Measurements from ENCODE around the gene ASTN2. TPM values are rescaled to one million over a fixed set of nuclear protein-coding genes. Genes with fewer than 3 reads are reported as not detected.

ASTN2 gene
- total RNA-seq, 2 donors from 2014 or later = 3.1 to 4.9 TPM

DNA sequence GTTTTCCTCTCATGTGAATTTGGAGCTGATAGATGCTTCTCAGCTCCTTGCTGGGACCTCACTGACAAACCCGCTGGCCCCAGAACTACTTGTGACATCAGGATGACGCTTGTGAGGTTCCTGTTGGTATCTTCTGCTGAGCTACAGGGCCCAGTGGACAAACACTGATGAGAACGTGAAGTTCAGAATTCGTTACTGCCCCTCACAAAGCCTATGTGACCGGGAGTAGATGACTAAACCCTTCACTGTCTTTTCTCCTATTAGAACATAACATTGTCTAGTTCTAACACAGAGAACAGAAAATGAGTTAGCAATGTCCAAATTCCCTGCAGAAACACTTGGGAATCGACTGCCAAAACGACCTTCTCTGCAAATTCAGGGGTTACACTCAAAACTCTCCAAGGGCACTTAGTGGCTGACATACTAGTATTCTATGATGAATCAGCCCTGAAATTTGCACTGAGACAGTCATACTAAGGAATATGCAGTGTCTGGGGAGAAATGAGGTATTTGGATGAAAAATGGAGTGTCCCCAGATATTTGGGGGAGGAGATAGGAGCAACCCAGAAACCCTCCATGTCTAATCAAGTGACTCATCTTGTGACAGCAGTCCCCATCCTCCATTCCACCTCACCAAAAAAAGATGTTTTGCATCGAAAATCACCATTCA, 871.0 kb downstream of the ASTN2 start:
- DNase-seq = no peak
- intact Hi-C loops (cut with DNase I, micrococcal nuclease) = no loop called here
- ATAC-seq = no peak

DNA sequence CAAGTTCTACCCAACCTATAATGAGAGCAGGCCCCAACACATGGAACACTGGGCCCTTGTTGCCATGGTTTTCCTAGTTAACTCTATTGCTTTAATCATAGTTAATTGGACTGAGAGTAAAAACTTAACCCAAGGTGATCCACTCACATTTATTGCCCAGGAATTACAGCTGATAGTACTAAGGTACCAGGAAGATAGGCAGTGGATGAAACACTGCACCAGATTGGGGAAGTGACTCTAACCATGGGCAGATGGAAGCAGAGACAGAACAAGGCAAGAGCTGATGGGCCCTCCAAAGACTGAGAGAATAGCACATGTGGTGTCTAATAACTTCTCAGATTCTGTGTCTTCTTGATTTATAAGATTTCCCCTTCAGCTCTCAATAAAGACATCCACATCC, 873.5 kb downstream of the ASTN2 start:
- peak; percentile 63 for ATAC-seq
- DNase-seq = no peak

DNA sequence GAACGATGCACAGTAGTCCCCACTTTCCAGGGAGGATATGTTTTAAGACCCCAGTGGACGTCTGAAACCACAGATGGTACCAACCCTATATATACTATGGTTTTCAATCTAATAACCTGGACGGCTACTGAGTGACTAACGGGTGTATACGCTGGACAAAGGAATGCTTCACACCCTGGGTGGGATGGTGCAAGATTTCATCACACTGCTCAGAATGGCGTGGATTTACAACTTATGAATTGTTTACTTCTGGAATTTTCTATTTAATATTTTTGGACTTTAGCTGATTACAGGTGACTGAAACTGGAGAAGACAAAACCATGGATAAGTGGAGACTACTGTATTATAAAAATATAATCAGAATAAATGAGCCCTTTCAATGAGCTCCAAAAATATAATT, 875.3 kb downstream of the ASTN2 start:
- DNase-seq = no peak
- intact Hi-C loops (cut with DNase I, micrococcal nuclease) = no loop called here
- ATAC-seq = no peak

More for the DNA sequence above, 873.5 kb downstream of the ASTN2 start:
- intact Hi-C loops (cut with DNase I, micrococcal nuclease) = no loop called here

DNA sequence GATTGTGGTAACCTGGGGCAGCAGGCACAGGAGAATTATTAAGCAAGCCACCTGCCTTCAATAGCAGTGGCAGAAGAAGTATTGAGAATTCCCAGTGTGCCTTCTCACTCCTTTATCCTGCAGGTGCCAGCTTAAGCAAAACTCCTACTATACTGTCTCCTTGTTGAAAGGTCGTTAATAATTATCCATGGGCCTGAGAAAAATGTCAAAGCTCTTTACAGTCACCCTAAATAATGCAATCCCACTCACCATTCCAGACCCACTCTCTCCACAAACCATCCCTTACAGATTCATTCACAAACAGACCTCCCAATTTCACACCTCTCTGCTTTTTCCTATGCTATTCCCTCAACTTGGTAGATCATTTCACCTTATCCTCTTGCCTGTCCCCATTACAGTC, 889.2 kb downstream of the ASTN2 start:
- intact Hi-C loops (cut with DNase I, micrococcal nuclease) = no loop called here
- DNase-seq (no peak), ATAC-seq (no peak)

DNA sequence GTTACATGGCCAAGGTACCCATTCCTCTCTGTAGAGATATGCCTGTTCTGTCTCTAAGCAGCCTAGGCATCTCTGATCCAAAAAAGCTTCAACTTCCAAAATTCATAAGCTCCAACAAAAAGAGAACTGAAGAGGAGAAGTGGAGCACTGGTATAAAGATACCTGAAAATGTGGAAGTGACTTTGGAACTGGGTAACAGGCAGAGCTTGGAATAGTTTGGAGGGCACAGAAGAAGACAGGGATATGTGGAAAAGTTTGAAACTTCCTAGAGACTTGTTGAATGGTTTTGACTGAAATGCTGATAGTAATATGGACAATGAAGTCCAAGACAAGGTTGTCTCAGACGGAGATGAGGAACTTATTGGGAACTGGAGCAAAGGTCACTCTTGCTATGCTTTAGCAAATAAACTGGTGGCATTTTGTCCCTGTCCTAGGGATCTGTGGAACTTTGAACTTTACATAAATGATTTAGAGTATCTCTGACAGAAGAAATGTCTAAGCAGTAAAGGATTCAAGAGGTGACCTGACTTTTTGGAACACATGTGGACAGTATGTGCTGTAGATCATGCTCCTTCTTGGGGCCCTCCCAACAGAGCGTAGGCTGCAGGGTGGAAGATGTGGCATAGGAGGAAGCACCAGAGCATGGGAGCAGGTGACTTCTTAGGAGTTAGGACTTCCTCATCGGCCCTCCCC, 889.9 kb downstream of the ASTN2 start:
- DNase-seq (no peak), ATAC-seq (peak; percentile 71)

DNA sequence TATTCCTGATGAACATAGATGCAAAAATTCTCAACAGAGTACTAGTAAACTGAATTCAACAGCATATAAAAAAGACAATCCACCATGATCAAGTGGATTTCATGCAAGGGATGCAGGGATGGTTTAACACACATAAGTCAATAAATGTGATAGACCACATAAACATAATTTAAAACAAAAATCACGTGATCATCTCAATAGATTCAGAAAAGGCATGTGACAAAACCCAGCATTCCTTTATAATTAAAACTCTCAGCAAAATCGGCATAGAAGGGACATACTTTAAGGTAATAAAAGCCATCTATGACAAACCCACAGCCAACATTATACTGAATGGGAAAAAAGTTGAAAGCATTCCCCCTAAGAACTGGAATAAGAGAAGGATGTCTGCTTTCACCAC, 894.6 kb downstream of the ASTN2 start:
- intact Hi-C loops (cut with DNase I, micrococcal nuclease) = no loop called here
- DNase-seq (no peak), ATAC-seq (no peak)

More for the DNA sequence above, 889.9 kb downstream of the ASTN2 start:
- intact Hi-C loops (cut with DNase I, micrococcal nuclease) = no loop called here

DNA sequence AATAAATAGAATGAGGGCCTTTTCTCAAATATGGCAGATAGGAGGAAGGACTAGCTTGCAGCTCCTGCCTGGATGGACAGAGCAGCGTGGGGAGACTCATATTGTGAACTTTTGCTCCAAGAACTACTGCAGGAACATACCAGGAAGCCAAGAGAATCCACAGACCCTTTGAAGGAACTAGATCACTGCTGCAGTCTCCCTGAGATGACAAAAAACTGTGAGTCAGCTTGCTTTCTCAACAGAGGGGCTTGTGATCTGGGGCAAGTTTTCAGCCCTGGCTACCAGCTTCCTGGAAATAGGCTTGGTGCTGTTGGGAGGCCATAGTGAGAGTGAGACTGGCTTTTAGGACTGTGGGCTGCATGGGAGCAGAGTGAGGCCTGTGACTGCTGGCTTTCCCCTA, 898.4 kb downstream of the ASTN2 start:
- intact Hi-C loops (cut with DNase I, micrococcal nuclease) = no loop called here
- no peak for DNase-seq
- ATAC-seq = no peak

DNA sequence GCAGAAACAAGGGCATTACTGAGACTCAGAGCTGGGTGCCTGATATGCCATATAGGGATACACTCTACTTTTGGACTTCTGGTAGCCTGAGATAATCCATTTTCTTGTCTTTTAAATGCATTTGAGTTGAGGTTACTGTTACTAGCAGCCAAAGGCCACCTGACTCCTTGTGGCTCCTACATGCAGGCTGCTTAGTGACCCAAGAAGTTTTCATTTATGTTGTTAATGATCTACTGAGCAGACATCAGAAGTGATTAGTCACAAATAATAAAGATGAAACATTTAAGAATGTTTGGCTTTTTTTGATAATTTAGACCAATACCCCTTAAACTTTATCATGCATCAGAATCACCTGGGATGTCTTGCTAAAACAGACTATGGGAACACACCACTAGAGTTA, 899.3 kb downstream of the ASTN2 start:
- ATAC-seq (no peak), DNase-seq (no peak)
- intact Hi-C loops (cut with DNase I, micrococcal nuclease) = no loop called here

DNA sequence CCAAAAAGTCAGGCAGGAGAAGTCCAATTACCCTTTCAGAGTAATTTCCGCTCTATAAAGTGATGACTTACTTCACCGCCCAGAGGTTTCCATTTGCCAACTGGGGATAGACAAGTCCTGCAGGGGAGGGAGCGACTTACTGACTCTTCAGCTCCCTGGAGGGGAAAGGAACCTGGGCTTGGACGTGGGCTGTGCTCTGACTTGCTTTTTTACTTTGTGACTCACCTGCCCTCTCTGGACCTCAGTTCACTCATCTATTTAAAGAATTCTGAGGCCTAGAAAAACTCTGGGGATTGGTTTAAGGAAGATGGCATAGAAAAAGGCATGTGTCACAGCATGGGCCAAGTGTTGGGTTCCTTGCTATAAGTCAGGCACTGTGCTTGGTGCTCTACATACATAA, 908.2 kb downstream of the ASTN2 start:
- DNase-seq (no peak), ATAC-seq (no peak)
- intact Hi-C loops (cut with DNase I, micrococcal nuclease) = no loop called here

DNA sequence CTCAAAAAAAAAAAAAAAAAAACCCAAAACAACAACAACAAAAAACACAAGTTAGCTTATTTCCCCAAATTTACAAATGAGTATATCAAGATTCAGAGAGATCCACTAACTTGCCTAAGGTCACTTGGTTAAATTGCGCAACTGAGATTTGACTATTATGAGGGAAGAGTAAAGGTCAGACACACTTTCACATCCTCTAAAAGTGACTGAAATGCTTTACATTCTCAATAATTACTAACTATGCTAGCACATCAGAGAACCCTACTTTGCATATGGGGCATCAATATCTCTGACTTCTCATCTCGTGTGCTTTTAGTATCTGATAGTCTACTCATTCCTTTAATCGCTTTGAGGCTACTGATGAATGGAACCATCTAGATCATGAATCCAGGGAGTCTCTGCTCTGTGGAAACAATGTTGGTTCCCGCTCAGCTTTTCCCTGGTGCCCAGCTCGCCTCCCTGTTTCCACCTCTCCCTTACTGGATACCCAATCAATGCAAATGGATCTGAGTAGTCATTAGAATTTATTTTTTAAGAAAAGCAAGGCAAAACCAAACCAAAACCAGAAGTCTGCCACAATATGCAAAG, 909.9 kb downstream of the ASTN2 start:
- intact Hi-C loops (cut with DNase I, micrococcal nuclease) = no loop called here
- ATAC-seq = no peak
- no peak for DNase-seq

DNA sequence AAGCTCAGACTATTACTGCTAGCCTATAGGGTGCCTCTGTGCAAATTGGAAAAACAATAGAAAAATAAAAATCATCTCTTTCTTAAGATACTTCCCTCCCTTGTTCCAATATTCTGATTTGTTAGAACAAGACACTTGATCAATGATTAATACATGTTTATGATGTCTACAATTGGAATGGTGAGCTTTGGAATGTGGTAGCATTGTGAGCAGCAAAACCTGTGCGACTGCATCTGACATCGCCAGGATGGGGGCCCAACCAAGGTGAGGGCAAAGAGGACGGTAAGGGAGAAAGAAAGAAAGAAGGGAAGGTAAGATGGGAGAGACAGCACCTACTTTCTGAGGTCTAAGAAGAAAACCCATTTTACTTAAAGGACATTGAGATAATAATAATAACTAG, 910.8 kb downstream of the ASTN2 start:
- DNase-seq (no peak), ATAC-seq (no peak)
- intact Hi-C loops (cut with DNase I, micrococcal nuclease) = no loop called here

DNA sequence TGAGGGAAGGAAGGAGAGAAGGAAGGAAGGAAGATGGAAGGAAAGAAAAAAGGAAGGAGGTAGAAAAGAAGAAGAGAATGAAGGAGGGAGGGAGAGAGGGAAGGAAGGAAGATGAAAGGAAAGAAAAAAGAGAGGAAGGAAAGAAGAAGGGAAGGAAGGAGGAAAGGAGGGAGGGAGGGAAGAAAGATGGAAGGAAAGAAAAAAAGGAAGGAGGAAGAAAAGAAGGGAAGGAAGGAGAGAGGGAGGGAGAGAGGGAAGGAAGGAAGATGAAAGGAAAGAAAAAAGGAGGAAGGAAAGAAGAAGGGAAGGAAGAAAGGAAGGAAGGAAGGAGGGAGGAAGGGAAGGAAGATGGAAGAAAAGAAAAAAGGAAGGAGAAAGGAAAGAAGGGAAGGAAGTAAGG, 912.1 kb downstream of the ASTN2 start:
- no peak for ATAC-seq
- no peak for DNase-seq

DNA sequence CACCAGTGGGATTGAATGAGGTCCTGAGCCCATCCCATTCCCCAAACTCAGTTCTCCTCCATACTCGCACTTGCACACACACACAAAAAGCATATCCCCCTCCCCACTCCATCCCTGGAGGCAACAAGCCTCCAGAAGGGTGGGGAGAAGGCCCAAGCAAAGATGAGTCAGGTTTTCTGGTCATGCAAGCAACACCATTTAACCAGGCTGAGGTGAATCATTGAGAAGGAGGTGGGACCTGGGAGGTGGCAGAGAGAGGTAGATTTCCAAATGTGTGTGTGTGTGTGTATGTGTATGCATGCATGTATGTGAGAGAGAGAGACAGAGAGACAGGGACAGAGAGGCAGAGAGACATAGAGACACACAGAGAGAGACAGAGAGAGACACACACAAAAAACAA, 913.0 kb downstream of the ASTN2 start:
- intact Hi-C loops (cut with DNase I, micrococcal nuclease) = no loop called here
- no peak for DNase-seq
- no peak for ATAC-seq

More for the DNA sequence above, 912.1 kb downstream of the ASTN2 start:
- intact Hi-C loops (cut with DNase I, micrococcal nuclease) = no loop called here

DNA sequence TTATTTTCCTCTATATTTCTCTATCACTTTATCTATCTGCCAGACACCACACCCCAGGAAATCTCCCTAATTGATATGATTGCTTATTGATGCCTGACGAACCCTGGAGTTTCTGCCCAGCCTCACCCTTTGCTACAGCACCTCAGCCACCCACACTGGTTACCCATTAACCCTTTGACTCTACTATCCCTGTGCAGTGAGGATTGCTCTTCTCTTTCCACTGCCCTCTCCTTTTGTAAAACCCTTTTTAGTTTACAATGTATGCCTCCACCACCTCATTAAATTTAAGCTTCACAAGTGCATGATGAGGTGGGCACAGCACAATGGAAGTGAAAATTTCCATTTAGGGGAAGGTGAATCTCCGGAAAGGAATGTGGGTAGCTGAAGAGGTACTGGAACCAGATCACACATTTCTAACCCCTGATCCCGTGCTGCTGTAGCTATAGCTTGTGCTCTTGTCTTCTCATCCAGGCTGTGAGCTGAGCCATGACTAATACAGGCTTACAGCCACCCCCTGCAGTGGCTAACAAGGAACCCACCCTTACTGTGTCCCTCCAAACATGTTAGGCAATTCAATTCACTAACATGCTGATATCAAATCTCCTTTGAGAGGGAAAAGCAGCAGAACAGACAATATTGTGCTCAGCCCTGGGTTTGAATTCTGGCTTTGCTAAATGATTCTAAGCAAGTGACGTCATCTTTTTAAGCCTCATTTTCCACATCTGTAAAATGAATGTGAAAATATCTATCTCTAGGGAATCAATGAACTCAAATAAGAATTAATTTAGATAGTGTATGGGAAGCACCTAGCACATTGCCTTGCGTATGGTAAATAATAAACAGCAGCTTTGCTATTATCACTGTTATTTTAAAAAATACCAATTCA, 914.6 kb downstream of the ASTN2 start:
- DNase-seq = no peak
- ATAC-seq = no peak
- intact Hi-C loops (cut with DNase I, micrococcal nuclease) = no loop called here

DNA sequence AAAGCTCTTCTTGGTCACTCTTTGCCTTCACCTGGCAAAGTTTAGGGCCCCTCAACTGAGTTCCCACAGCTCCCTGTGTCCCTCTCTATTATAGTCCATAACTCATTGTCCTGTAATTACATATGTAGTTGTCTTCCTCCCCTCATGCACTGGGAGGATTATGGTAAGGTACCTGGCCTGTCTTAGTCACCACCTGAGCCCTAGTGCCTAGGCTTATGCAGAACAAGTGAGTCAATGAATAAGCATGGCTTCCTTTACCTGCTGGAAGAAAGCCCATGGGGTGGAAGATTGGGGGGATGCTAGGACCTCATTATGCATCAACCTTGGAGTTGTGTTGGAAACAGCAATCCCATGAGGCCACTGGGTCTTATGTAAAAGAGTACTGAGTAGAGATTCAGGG, 915.4 kb downstream of the ASTN2 start:
- intact Hi-C loops (cut with DNase I, micrococcal nuclease) = no loop called here
- no peak for ATAC-seq
- DNase-seq = no peak

DNA sequence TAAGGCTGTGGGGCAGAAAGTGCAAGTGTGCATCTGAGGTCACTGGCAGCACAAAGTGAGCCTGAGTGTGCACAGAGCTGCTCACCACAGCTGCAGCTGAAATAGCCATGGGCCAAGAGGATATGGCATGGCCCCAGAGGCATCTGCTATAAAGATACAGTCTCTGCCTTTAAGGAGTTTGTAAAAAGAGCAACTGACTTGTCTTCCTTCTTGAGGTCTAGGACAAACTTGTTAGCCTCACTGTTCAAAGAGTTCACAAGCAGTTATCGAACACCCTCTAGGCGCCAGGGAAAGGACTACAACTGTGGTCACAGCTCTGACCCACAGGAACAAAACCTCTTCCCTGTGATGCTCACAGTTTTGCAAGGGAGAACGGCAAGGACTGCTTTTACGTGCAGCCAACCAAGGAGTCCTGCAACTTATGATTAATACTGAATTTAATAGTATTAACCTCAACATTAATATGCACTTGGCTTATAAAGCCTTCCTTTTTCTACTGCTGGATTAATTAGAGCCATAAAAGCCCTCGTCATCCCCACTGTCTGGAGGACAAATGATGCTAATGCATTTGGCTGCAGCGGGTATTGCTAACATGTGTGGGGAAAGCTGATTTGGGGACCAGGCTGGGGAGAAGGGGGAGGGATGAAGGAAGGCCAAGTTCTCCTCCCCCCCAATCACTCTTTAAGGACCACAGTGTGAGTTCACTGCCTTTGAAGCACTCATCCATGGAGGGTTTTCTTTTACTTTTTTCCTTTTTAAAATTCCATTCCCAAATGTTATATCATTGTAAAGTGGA, 917.6 kb downstream of the ASTN2 start:
- ATAC-seq = no peak
- intact Hi-C loops (cut with DNase I, micrococcal nuclease) = no loop called here

DNA sequence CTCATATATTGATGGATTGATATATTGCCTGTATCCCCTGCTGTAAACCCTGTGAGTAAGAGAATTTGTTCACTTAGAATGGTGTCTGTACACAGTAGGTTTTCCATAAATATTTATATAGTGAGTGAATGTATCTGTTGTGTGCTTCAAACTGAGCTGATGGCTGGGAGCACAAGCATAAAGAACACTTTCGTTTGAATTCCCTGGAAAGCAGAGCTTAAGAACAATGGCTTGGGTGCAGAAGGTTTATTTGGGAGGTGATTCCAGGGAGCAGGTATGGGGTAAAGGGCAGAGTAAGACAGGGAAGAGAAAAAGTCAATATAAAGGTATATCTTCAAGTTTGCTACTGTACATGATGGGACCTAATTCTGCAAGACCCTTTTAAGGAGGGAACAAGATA, 918.7 kb downstream of the ASTN2 start:
- no peak for ATAC-seq
- intact Hi-C loops (cut with DNase I, micrococcal nuclease) = no loop called here
- DNase-seq = no peak

More for the DNA sequence above, 917.6 kb downstream of the ASTN2 start:
- DNase-seq = no peak

DNA sequence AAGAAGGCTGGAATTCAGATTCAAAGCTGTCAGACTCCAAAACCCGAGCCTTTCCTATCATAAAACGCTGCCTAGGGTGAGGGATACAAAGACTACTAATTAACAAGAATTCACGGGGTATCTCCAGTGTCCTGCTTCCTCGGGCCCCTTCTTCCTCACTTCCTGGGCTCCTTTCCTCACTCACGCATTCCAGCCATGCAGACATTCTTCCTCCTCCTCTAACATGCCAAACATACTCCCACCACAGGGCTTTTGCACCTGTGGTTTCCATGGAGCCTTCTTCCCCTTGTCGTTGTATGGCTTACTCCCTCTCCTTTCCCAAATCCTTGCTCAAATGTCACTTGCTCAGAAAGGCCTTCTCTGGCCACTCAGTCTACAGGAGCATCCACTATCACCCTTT, 919.1 kb downstream of the ASTN2 start:
- intact Hi-C loops (cut with DNase I, micrococcal nuclease) = no loop called here
- DNase-seq = no peak
- ATAC-seq = no peak
